GM18519 (cell line): ENCODE measurements around the gene DNMT3L.
"Not testable (repeated sequence)": the region's sequence is repeated elsewhere in the genome, so short reads cannot be mapped to it uniquely, and the experiment has no call there.

ENCODE experiments used
- ATAC-seq: cut with Tn5 transposase; IDR thresholded peaks from one replicate; pipeline ENCODE4 v1.9.1; 2021; ENCODE audit warnings: mild to moderate bottlenecking, moderate library complexity; ENCODE audit not compliant: unreplicated experiment, low FRiP score

DNMT3L gene

GRCh38 chr21:44202590-44203299 is 59.0 kb downstream of the DNMT3L start:
- ATAC-seq = not testable (repeated sequence)

GRCh38 chr21:44199997-44200396 is 61.7 kb downstream of the DNMT3L start:
- not testable (repeated sequence) for ATAC-seq

GRCh38 chr21:44199448-44199847 is 62.2 kb downstream of the DNMT3L start:
- no peak for ATAC-seq

- ATAC-seq = not testable (repeated sequence)
Measured at GRCh38 chr21:44197156-44197516, 64.6 kb downstream of the DNMT3L start.
